ENCODE measurements around the gene HNF4A.

The HNF4A gene

DNA sequence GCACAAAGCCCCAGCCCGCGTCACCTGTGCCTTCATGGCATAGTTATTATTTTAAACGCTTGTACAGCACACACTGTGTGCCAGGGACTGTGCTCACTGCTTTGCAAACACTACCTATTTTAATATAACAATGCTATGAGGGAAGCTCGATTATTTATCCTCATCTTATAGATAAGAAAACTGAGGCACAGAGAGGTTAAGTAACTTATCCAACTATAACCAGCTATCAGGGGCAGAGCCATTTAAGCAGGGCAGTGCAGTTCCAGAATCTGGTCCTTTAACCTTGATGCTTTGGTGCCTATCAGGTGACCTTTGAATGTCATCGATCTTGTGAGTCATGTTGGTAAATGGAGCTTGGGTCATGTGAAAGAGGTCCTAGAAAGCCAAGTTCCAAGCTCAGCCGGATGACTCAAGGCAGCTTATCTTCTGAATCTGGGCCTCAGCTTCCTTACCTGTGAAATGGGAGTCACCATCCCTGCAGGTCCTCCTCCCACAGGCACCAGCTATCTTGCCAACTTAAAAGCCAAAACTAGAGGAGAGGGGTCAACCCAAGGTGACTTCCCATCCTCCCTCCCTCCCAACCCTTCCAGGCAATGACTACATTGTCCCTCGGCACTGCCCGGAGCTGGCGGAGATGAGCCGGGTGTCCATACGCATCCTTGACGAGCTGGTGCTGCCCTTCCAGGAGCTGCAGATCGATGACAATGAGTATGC, 63.8 kb downstream of the HNF4A start:
- TF ChIP-seq CTCF (IDR thresholded peaks at IDR 0.05; ENCODE audit: low read depth, low read length) (no peak), MYC (IDR thresholded peaks at IDR 0.05; ENCODE audit: low read depth, low read length) (no peak), POLR2A (IDR thresholded peaks at IDR 0.05; ENCODE audit: extremely low read depth, insufficient read length) (no peak)
- TF ChIP-seq, protein P1, sequence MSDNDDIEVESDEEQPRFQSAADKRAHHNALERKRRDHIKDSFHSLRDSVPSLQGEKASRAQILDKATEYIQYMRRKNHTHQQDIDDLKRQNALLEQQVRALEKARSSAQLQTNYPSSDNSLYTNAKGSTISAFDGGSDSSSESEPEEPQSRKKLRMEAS (IDR thresholded peaks at IDR 0.05; ENCODE audit: low read depth, low read length), result no peak
- no peak overlapping the region for H3K4me3 ChIP-seq (ENCODE audit: low read depth, low read length)
- DNase-seq (ENCODE audit: low read depth), result no peak

GRCh38 chr20:44420497-44420896, 65.0 kb downstream of the HNF4A start:
- DNase-seq (ENCODE audit: low read depth), result no peak
- no peak overlapping the region for H3K4me3 ChIP-seq (ENCODE audit: low read depth, low read length)
- TF ChIP-seq POLR2A (IDR thresholded peaks at IDR 0.05; ENCODE audit: extremely low read depth, insufficient read length) (no peak), CTCF (IDR thresholded peaks at IDR 0.05; ENCODE audit: low read depth, low read length) (no peak), MYC (IDR thresholded peaks at IDR 0.05; ENCODE audit: low read depth, low read length) (no peak)
- TF ChIP-seq, protein P1 (IDR thresholded peaks at IDR 0.05; ENCODE audit: low read depth, low read length), result no peak

DNA sequence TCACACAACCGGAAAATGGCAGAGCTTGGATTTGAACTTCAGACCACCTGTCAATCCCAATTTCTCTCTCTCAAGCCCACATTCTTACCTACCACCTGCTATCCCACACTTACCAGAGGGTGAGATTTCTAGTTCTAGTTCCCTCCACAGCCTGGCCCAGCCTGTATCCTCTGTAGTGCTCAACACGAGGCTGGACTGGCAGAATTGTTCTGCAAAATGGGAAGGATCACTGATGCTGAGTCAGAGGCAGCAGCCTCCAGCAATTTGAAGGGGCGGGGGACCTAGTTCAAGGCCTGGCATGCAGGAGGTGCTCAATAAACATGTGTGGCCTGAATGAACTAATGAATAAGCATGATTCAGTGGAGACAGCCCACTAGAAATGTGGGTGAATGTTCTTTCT, 66.6 kb downstream of the HNF4A start:
- no peak overlapping the region for H3K4me3 ChIP-seq (ENCODE audit: low read depth, low read length)
- peak; percentile 47 for DNase-seq (ENCODE audit: low read depth)
- TF ChIP-seq POLR2A (IDR thresholded peaks at IDR 0.05; ENCODE audit: extremely low read depth, insufficient read length), result no peak
- TF ChIP-seq MYC (IDR thresholded peaks at IDR 0.05; ENCODE audit: low read depth, low read length), result no peak
- TF ChIP-seq, protein P1 (IDR thresholded peaks at IDR 0.05; ENCODE audit: low read depth, low read length), result no peak
- no peak for TF ChIP-seq CTCF (IDR thresholded peaks at IDR 0.05; ENCODE audit: low read depth, low read length)

- no peak overlapping the region for H3K4me3 ChIP-seq (ENCODE audit: low read depth, low read length)
- no peak for TF ChIP-seq POLR2A (IDR thresholded peaks at IDR 0.05; ENCODE audit: extremely low read depth, insufficient read length)
- TF ChIP-seq CTCF (IDR thresholded peaks at IDR 0.05; ENCODE audit: low read depth, low read length), result no peak
- TF ChIP-seq MYC (IDR thresholded peaks at IDR 0.05; ENCODE audit: low read depth, low read length), result no peak
- TF ChIP-seq, protein P1 (IDR thresholded peaks at IDR 0.05; ENCODE audit: low read depth, low read length), result no peak
- DNase-seq (ENCODE audit: low read depth), result no peak
Observed at GRCh38 chr20:44423480-44423879, 68.0 kb downstream of the HNF4A start.

- H3K4me3 ChIP-seq (ENCODE audit: low read depth, low read length), result no peak overlapping the region
- no peak for DNase-seq (ENCODE audit: low read depth)
- TF ChIP-seq POLR2A (IDR thresholded peaks at IDR 0.05; ENCODE audit: extremely low read depth, insufficient read length) (no peak), CTCF (IDR thresholded peaks at IDR 0.05; ENCODE audit: low read depth, low read length) (no peak), MYC (IDR thresholded peaks at IDR 0.05; ENCODE audit: low read depth, low read length) (no peak)
- TF ChIP-seq, protein P1 (IDR thresholded peaks at IDR 0.05; ENCODE audit: low read depth, low read length), result no peak
Observed at GRCh38 chr20:44424039-44424495, 68.6 kb downstream of the HNF4A start.

Measured in NB4 (cell line).